Testis (tissue), 3 donors: Measurements from ENCODE around the gene PAM16. TPM values are rescaled to one million over a fixed set of nuclear protein-coding genes. Genes with fewer than 3 reads are reported as not detected.
A peak's percentile ranks its signal among the peaks of the same experiment; 100 is the strongest.

ENCODE experiments used
- DNase-seq: peaks from one replicate; pipeline ENCODE4 v3.0.0-alpha.2; 2019
- H3K27ac ChIP-seq, 2 donors: fragments of 200-600 bp; sonication (generic); one replicate each; pipeline ENCODE4 v1.5.1; 2019
- H3K27me3 ChIP-seq: fragments of 200-600 bp; sonication (generic); one replicate; pipeline ENCODE4 v1.5.1; 2019
- H3K36me3 ChIP-seq: fragments of 200-600 bp; sonication (generic); one replicate; pipeline ENCODE4 v1.5.1; 2017; ENCODE audit warnings: low read depth; ENCODE audit errors: missing control alignments
- H3K4me1 ChIP-seq: fragments of 200-600 bp; sonication (generic); one replicate; pipeline ENCODE4 v1.5.1; 2019
- H3K4me3 ChIP-seq, 2 donors: fragments of 200-600 bp; sonication (generic); one replicate each; pipeline ENCODE4 v1.5.1; 2017 to 2019
- H3K9me3 ChIP-seq: fragments of 200-600 bp; sonication (generic); one replicate; pipeline ENCODE4 v1.5.1; 2017
- POLR2A ChIP-seq: fragments of 450-650 bp; IDR thresholded peaks from one replicate; pipeline ENCODE4 v1.6.1; 2017; ENCODE audit warnings: antibody characterized with exemption, mild to moderate bottlenecking, moderate library complexity
- WGBS, 2 donors: methylation state at CpG; one replicate each; pipeline ENCODE4 v1.1.5; 2018; 5-methylcytosine and 5-hydroxymethylcytosine counted together
- intact Hi-C: fragments of 100-400 bp; cut with DNase I; formaldehyde crosslinking; loops from one replicate; pipeline ENCODE4 v1.15.1; 2023; ENCODE audit warnings: low total_unique reads
- polyA plus RNA-seq: library from polyadenylated mRNA; stranded (reverse); fragments of 350-450 nt; fragmentation: Illumina TruSeq; extraction: RNeasy Lipid Tissue Mini Kit (QIAGEN cat#74804); gene quantifications from one replicate; pipeline ENCODE4 v1.2.3, GENCODE V29; 2014; ENCODE audit warnings: low read depth, low replicate concordance; ENCODE audit not compliant: insufficient read depth
- total RNA-seq, 2 donors: library from RNA; depleted of rRNA; stranded (reverse); fragments of >200 nt; gene quantifications; one replicate each; pipeline ENCODE4 v1.2.3, GENCODE V29; 2016
- TF ChIP-seq, protein P1 (sequence below), 3 experiments: fragments of 450-650 bp in 2 of 3; fragments of 200-600 bp in 1 of 3; sonication (generic) in 1 of 3; IDR thresholded peaks; one replicate each; pipeline ENCODE4 v1.5.1; 2016 to 2019; ENCODE audit warnings: antibody characterized with exemption in 3 of 3, mild to moderate bottlenecking in 2 of 3, moderate library complexity in 1 of 3

PAM16 gene
- total and polyA plus RNA-seq, 3 donors from 2014 or later: 61.8 to 148 (median 126) TPM

DNA sequence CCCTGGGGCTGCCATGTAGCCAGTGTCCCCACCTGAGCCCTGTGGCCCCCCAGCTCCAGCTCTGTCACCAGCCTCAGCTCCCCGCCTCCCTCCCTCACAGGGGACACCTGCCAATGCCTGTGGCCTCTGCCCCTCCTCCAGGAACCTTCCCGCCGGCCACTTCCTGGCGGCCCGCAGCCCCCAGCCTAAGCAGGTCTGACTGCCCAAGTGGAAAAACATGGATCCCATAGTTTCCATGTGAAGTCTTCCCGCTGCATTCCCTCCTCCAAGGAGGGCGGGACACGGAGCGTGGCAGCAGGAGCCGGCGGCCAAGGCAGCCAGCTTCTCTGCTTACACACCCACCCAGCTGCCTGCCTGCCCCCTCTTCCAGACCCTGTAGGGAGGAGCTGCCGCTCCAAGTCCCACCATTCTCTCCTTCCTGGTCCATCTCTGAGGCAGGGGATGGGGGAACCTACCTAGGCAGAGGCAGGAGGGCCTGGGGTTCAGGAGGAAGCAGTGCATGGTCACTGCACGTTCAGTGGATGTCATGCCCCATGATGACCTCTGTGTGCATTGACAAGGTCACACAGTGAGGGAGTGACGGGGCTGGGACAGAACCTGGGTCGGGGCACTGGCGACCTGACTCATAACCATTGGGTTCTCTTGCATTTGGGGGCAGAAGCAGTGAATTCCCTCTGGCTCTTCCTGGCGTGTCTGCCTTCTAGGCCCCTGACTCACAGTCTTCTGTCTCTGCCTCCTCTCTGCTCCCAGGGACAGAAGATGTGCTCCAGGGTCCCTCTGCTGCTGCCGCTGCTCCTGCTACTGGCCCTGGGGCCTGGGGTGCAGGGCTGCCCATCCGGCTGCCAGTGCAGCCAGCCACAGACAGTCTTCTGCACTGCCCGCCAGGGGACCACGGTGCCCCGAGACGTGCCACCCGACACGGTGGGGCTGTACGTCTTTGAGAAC, 29.3 kb upstream of the PAM16 start:
- WGBS, 2 donors: 60 to 71% methylated on average over 11 to 26 of the region's 26 CpGs
- Histone ChIP-seq H3K27me3 (no peaks in the 10 kb centered on the region), H3K36me3 (no peaks in the 10 kb centered on the region), H3K4me1 (peaks cover 48% of the 10 kb centered on the region), H3K27ac (no peak overlapping the region), H3K4me3 (no peak overlapping the region), H3K9me3 (no peaks in the 10 kb centered on the region)
- no peak for DNase-seq
- TF ChIP-seq, protein P1, sequence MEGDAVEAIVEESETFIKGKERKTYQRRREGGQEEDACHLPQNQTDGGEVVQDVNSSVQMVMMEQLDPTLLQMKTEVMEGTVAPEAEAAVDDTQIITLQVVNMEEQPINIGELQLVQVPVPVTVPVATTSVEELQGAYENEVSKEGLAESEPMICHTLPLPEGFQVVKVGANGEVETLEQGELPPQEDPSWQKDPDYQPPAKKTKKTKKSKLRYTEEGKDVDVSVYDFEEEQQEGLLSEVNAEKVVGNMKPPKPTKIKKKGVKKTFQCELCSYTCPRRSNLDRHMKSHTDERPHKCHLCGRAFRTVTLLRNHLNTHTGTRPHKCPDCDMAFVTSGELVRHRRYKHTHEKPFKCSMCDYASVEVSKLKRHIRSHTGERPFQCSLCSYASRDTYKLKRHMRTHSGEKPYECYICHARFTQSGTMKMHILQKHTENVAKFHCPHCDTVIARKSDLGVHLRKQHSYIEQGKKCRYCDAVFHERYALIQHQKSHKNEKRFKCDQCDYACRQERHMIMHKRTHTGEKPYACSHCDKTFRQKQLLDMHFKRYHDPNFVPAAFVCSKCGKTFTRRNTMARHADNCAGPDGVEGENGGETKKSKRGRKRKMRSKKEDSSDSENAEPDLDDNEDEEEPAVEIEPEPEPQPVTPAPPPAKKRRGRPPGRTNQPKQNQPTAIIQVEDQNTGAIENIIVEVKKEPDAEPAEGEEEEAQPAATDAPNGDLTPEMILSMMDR (IDR thresholded peaks at IDR 0.05): no peak
- TF ChIP-seq POLR2A: no peak
- intact Hi-C loops: no loop called here

DNA sequence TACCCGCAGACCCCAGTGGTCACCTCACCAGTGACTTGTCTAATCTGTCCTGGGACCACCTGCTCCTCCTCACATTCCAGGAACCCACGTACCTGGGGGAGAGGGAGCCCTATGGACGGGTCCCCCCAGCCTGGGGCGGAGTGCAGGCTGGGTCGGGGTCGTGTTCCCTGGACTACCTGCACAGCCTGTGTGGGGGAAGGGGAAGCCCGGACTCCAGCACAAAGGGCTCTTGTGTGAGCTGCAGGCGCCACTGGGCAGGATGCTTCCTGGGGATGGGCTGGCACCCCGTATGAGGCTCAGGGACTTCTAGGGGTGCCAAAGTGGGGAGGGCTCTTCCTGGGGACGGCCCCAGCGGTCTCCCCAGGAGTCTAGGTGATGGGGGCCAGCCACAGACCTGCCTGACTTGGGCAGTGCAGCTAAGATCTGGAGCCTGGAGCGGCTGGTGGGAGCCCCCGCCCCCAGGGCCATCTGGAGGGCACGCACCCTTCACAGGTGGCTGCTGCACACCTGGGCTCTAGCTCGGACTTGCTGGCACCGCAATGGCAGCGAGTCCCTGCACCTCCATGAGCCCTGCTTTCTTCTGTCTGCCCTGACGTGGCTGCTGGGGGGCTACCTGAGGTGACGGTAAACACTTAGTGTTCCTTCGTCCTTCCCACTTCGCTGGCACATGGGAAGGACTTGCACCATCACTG, 28.0 kb upstream of the PAM16 start:
- Histone ChIP-seq H3K4me3 (no peak overlapping the region), H3K27ac (peak overlapping the region; percentile 13 to 86), H3K27me3 (no peaks in the 10 kb centered on the region), H3K36me3 (no peaks in the 10 kb centered on the region), H3K9me3 (no peaks in the 10 kb centered on the region), H3K4me1 (peaks cover 56% of the 10 kb centered on the region)
- DNase-seq: no peak
- TF ChIP-seq, protein P1 (IDR thresholded peaks at IDR 0.05): no peak
- TF ChIP-seq POLR2A: no peak
- 74 to 85% methylated on average over 4 to 21 of the region's 21 CpGs for WGBS, 2 donors
- intact Hi-C loops: no loop called here

DNA sequence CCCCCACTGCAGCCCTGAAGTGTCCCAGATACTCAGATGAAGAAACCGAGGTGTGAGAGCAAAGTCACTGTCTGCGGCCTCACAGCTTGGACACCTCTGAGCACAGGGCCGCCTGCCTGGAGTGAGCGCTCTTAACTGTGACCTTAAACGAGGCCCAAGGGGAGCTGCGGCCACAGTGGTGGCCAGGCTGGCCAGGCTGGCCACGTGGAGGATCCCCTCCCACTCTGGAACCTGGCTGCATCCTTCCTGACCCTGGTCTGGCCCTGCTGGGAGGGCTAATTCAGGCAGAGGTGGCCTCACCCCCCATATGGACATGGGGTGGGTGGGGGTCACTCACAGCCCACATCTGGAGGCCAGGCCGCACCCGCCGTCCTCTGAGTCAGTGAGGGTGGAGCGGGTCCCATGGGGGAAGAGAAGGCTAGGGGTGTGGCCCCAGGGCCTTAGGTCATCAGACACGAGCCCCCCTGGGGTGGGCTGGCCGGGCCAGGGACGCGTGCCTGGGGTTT, 27.1 kb upstream of the PAM16 start:
- Histone ChIP-seq H3K9me3 (no peaks in the 10 kb centered on the region), H3K27me3 (no peaks in the 10 kb centered on the region), H3K4me1 (peaks cover 64% of the 10 kb centered on the region), H3K4me3 (no peak overlapping the region), H3K27ac (peak overlapping the region in 1 of 2 donors; percentile 86), H3K36me3 (no peaks in the 10 kb centered on the region)
- 45 to 75% methylated on average over 4 to 15 of the region's 15 CpGs for WGBS, 2 donors
- TF ChIP-seq POLR2A: no peak
- TF ChIP-seq, protein P1 (IDR thresholded peaks at IDR 0.05): no peak
- DNase-seq: no peak
- intact Hi-C loops: no loop called here

DNA sequence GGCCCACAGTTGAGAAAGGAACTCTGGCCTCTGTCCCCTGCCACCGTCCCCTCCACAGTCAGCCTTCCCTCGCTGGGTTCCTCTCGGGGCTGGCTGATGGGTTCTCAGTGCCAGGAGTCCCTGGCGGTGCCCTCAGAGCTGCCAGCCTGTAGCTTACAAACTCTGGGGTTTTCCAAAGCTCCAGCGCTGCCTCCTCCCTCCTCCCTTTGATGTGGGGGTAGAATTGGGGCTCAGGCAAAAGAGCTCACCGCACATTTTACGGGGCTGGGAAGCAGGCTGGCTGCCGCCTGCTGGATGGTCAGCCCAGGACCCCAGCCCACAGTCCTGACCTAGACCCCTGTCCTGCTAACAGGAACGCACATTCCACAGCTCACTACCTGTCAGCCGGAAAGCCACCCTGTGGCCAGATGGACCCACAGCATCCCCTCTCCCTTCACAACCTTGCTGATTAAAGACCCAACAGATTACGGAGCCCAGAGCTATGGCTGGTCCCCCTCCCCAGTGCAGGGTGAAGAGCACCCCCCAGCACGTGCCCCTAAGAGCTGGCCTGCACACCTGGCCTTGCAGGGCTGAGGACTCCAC, 26.5 kb upstream of the PAM16 start:
- H3K4me1 ChIP-seq: peaks cover 64% of the 10 kb centered on the region
- H3K36me3 ChIP-seq: no peaks in the 10 kb centered on the region
- TF ChIP-seq POLR2A: no peak
- TF ChIP-seq, protein P1 (IDR thresholded peaks at IDR 0.05): no peak
- peak overlapping the region; percentile 21 to 86 for H3K27ac ChIP-seq
- intact Hi-C loops: no loop called here
- H3K27me3 ChIP-seq: no peaks in the 10 kb centered on the region
- H3K4me3 ChIP-seq: no peak overlapping the region
- no peaks in the 10 kb centered on the region for H3K9me3 ChIP-seq
- WGBS, 2 donors: 43 to 65% methylated on average over 8 to 12 of the region's 12 CpGs
- no peak for DNase-seq
